Endothelial cell of umbilical vein (primary cell): ENCODE measurements around the gene FMO2. TPM values are rescaled to one million over a fixed set of nuclear protein-coding genes. Genes with fewer than 3 reads are reported as not detected.

Experiments used
- BruUV-seq: library from RNA; stranded (reverse); fragments of 400-500 nt; replicated peaks from 2 replicates; lab custom pipeline; 2021; lab: Mats Ljungman, UMichigan
- CTCF ChIA-PET: fragments of 300-600, 350-600 bp; sonication (Branson Sonifier 250); formaldehyde crosslinking; loops from one replicate; lab custom pipeline; 2021; ENCODE audit warnings: antibody characterized with exemption, inconsistent platforms; lab: Charles Lee
- POLR2A ChIA-PET: fragments of 300-600, 350-600 bp; sonication (Branson Sonifier 250); formaldehyde crosslinking; loops from one replicate; lab custom pipeline; 2021; ENCODE audit warnings: antibody characterized with exemption, inconsistent platforms; lab: Charles Lee
- DNase-seq: peaks from one replicate; pipeline ENCODE4 v3.0.0-alpha.2; 2011; ENCODE audit warnings: low read depth, low spot score
- FAIRE-seq: peaks from 2 replicates; lab custom pipeline; 2011; peaks lifted over from hg19 to GRCh38; lab: Jason Lieb, UNC
- H2AFZ ChIP-seq: 2 replicates; pipeline ENCODE4 v1.6.0; 2012; ENCODE audit warnings: low read depth, low read length, control low read depth, inconsistent platforms
- H3K27ac ChIP-seq: 2 replicates; pipeline ENCODE4 v1.5.1; 2011; ENCODE audit warnings: low read depth, mild to moderate bottlenecking, control low read depth, low read length, moderate library complexity; ENCODE audit not compliant: insufficient read depth
- H3K27me3 ChIP-seq, 2 experiments: 2 replicates each; pipeline versions ENCODE4 v1.6.0 to v1.6.1; 2011; ENCODE audit warnings: low read length in 2 of 2, mixed read lengths in 1 of 2; ENCODE audit not compliant: control insufficient read depth in 2 of 2, insufficient read depth in 2 of 2
- H3K36me3 ChIP-seq, 2 experiments: 2 replicates in 1 of 2; 3 replicates in 1 of 2; pipeline ENCODE4 v1.5.1; 2011; ENCODE audit warnings: low read length in 2 of 2, mild to moderate bottlenecking in 1 of 2, moderate library complexity in 1 of 2; ENCODE audit not compliant: control insufficient read depth in 2 of 2, insufficient read depth in 2 of 2; ENCODE audit errors: extremely low read depth in 1 of 2
- H3K4me1 ChIP-seq: 3 replicates; pipeline ENCODE4 v1.5.1; 2011; ENCODE audit warnings: mild to moderate bottlenecking, low read length; ENCODE audit not compliant: control insufficient read depth, insufficient read depth; ENCODE audit errors: extremely low read depth
- H3K4me2 ChIP-seq: 2 replicates; pipeline ENCODE4 v1.6.1; 2011; ENCODE audit warnings: low read length, control low read depth, mixed read lengths; ENCODE audit not compliant: insufficient read depth
- H3K4me3 ChIP-seq, 3 experiments: fragments of 200-600 bp in 1 of 3; sonication (generic), shearing (Covaris generic) in 1 of 3; replicated peaks in 1 of 3; 2 replicates each; pipeline ENCODE4 v1.5.1; 2011 to 2016; ENCODE audit warnings: control low read depth in 3 of 3, low read length in 3 of 3, mild to moderate bottlenecking in 2 of 3, inconsistent platforms in 1 of 3, low read depth in 1 of 3, moderate library complexity in 1 of 3; ENCODE audit not compliant: insufficient read depth in 1 of 3
- H3K79me2 ChIP-seq: 2 replicates; pipeline ENCODE4 v1.6.0; 2012; ENCODE audit warnings: low read length, inconsistent platforms; ENCODE audit not compliant: control insufficient read depth, insufficient read depth
- H3K9ac ChIP-seq: replicated peaks from 2 replicates; pipeline ENCODE3; 2011; ENCODE audit warnings: low read length, control low read depth; ENCODE audit not compliant: insufficient read depth; ENCODE audit errors: extremely low read depth
- H3K9me1 ChIP-seq: replicated peaks from 3 replicates; pipeline ENCODE4 v1.6.0; 2011; ENCODE audit warnings: mild to moderate bottlenecking, low read length; ENCODE audit not compliant: control insufficient read depth, insufficient read depth; ENCODE audit errors: extremely low read depth
- H3K9me3 ChIP-seq: replicated peaks from 2 replicates; pipeline ENCODE4 v1.5.1; 2012; ENCODE audit warnings: low read length, inconsistent platforms; ENCODE audit not compliant: control insufficient read depth, insufficient read depth
- H4K20me1 ChIP-seq: replicated peaks from 2 replicates; pipeline ENCODE3; 2011; ENCODE audit warnings: mild to moderate bottlenecking, low read length; ENCODE audit not compliant: control insufficient read depth, insufficient read depth; ENCODE audit errors: extremely low read depth
- CTCF ChIP-seq, 2 donors: IDR thresholded peaks; 1 replicate in 1 of 2; 2 replicates in 1 of 2; pipeline ENCODE4 v1.5.1; 2011; ENCODE audit warnings: low read length in 2 of 2, mild to moderate bottlenecking in 2 of 2, moderate library complexity in 2 of 2, control low read depth in 1 of 2, inconsistent platforms in 1 of 2, low read depth in 1 of 2; ENCODE audit not compliant: insufficient read depth in 1 of 2; ENCODE audit errors: extremely low read depth in 1 of 2
- EZH2 ChIP-seq: IDR thresholded peaks from 2 replicates; pipeline ENCODE4 v1.6.1; 2012; ENCODE audit warnings: borderline replicate concordance, low read depth, mild to moderate bottlenecking, moderate library complexity, low read length, inconsistent platforms; ENCODE audit not compliant: severe bottlenecking
- FOS ChIP-seq: IDR thresholded peaks from 2 replicates; pipeline ENCODE4 v1.6.1; 2011; ENCODE audit warnings: mild to moderate bottlenecking, low read length, moderate library complexity, borderline replicate concordance; ENCODE audit not compliant: insufficient read depth
- GATA2 ChIP-seq: IDR thresholded peaks from 2 replicates; pipeline ENCODE4 v1.7.0; 2011; ENCODE audit warnings: low read depth, mild to moderate bottlenecking, moderate library complexity, mixed read lengths, low read length; ENCODE audit not compliant: insufficient read length, insufficient read depth
- JUN ChIP-seq: IDR thresholded peaks from 2 replicates; pipeline ENCODE4 v1.6.1; 2011; ENCODE audit warnings: borderline replicate concordance, low read depth; ENCODE audit not compliant: insufficient read length, insufficient read depth
- MAX ChIP-seq: IDR thresholded peaks from 2 replicates; pipeline ENCODE4 v1.6.1; 2011; ENCODE audit not compliant: insufficient read depth, insufficient read length
- MYC ChIP-seq: IDR thresholded peaks from one replicate; pipeline ENCODE4 v1.6.1; 2011; ENCODE audit warnings: mild to moderate bottlenecking, low read depth, low read length
- POLR2A ChIP-seq: IDR thresholded peaks from 2 replicates; pipeline ENCODE4 v1.6.1; 2012; ENCODE audit warnings: low read depth, mild to moderate bottlenecking, control low read depth, low read length
- POLR2AphosphoS5 ChIP-seq: IDR thresholded peaks from 2 replicates; pipeline ENCODE4 v1.6.1; 2012; ENCODE audit warnings: low read depth, mild to moderate bottlenecking, control low read depth, low read length, moderate library complexity; ENCODE audit not compliant: insufficient read depth
- dilution Hi-C: fragments of 300-500 bp; cut with MboI; formaldehyde crosslinking; loops from one replicate; pipeline ENCODE4 v1.15.0; 2019; ENCODE audit warnings: low sequenced_read_pairs; ENCODE audit not compliant: extremely low pct_ligation_motif_present
- intact Hi-C: fragments of 100-400 bp; cut with micrococcal nuclease; formaldehyde crosslinking; loops from one replicate; pipeline ENCODE4 v1.10.0; 2022
- polyA plus RNA-seq, 4 experiments: library from polyadenylated mRNA; depleted of rRNA in 3 of 4; stranded (reverse) in 3 of 4; unstranded in 1 of 4; fragments of >200 nt; gene quantifications; 2 replicates each; pipeline versions ENCODE4 v1.2.1 to v1.2.3, GENCODE V29; 2011 to 2012; ENCODE audit warnings: missing spikeins in 1 of 4
- total RNA-seq: library from RNA; stranded (reverse); gene quantifications from 2 replicates; pipeline ENCODE4 v1.2.3, GENCODE V29; 2021

FMO2 gene
- total and polyA plus RNA-seq, 2 donors (not counting 3 experiments of a cell fraction or from before 2014, with no cell fraction given) = not detected

GRCh38 chr1:171251952-171252300, 66.8 kb downstream of the FMO2 start:
- Histone ChIP-seq H3K4me3 (no peak overlapping the region), H3K4me2 (peak overlapping the region; percentile 55), H2AFZ (no peak overlapping the region), H3K36me3 (no peaks in the 10 kb centered on the region), H3K9me3 (no peaks in the 10 kb centered on the region), H3K27ac (no peak overlapping the region), H3K9ac (no peak overlapping the region), H3K27me3 (peaks cover 8 to 12% of the 10 kb centered on the region in 2 experiments), H3K9me1 (no peaks in the 10 kb centered on the region), H4K20me1 (no peaks in the 10 kb centered on the region), H3K4me1 (no peaks in the 10 kb centered on the region), H3K79me2 (no peaks in the 10 kb centered on the region)
- TF ChIP-seq FOS (no peak), MAX (no peak), JUN (no peak), MYC (no peak), GATA2 (no peak), POLR2A (no peak), EZH2 (no peak), CTCF (IDR thresholded peaks at IDR 0.05; ENCODE audit: extremely low read depth in 1 of 2, insufficient read depth in 1 of 2, low read depth in 1 of 2, low read length in 2 of 2) (no peak), POLR2AphosphoS5 (no peak)
- no peak for FAIRE-seq
- intact Hi-C loops = no loop called here
- no peak for DNase-seq
- CTCF ChIA-PET = interaction anchor here (0.6 to 1.4 kb wide), 3 partner anchors 62 to 285 kb away, joined by 3 to 5 read pairs (median 4); partner anchors contain the start of gene FMO4
- dilution Hi-C loops = no loop called here
- no TSS peak for BruUV-seq
- POLR2A ChIA-PET = no interaction called here
